ENCODE measurements around the gene CADPS.

Gene CADPS

DNA sequence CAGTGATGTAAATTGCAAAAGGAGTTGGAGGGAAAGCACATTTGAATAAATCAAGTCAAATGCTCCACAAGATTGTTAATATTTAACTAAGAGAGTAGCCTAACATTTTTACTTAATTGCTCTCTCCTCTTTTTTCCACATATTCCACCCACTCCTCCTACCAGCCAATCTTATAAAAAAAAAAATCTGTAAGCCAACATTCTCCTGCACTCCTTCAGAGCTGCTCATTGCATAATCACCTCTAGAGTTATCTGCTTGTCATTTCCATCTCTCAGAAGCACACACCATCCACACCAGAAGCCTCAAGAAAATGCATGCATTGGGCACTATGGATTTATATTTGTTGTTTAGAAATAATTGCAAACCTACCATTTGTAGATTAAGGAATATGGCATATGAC, 64.1 kb downstream of the CADPS start:
- DNase-seq (ENCODE audit: low spot score): no peak

DNA sequence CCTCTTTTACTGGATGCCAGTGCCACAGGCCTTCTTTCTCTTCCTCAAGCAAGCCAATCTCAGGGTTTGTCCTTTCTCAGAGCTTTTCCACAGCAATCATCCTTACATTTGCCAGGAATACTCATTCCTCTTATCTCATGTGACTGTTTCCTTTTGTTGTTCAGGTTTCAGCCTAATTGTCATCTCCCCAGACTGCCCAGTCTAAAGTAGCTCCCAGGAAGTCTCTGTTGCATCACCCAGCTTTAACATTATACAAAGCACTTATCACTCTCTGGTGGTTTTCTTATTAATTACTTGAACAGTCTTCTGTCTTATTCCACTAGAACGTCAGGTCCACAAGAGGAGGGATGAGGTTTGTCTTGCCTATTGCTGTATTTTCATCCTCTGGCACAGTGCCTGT, 65.8 kb downstream of the CADPS start:
- no peak for DNase-seq (ENCODE audit: low spot score)

DNA sequence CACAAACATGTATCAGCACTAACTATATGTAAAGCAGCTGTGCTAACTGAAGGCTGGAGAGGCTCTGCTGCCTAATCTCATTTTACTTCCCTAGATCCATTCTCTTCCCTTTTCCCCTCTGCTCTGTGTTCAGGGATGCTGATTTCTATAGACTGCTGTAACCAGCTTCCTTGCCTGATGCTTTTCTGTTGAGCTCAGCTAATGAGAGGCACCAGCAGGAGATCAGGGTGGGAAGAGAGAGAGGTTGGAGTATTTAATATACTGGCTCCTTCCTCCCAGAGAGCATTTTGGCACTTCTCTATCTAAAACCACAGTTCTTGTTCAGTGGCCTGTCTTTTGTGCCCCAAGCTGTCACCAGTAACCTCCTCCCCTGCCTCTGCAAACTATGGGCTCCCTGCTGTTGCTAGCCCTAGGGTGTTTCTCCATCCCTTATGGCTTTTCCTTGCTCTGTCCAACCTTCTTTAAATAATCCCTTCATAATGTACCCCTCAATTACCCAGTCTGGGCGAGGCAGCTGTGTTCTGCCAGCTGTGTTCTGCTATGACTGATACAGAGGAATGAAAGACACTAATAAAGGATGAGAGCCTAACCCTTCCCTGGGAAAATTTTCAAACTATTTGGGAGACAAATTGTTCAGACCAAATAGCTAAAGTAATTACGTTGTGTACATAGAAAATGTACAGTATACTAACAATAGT, 69.5 kb downstream of the CADPS start:
- DNase-seq (ENCODE audit: low spot score): no peak

DNA sequence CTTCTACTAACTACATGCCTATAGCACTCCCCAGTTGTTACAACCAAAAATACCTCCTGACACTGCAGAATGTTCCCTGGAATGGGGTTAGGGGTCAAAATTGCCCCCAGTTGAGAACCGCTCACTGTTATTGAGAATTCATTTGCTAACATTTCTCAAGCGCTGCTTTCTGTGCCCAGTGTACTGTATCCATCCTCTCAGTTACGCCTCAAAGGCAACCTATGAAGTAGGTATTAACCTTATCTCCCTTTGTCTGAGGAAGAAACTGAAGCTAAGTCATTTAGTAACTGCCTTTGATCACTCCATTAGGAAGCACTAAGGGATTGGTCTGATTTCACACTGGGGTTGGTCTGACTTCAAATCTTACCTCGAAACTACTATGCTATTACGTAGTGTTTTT, 70.1 kb downstream of the CADPS start:
- DNase-seq (ENCODE audit: low spot score): no peak

DNA sequence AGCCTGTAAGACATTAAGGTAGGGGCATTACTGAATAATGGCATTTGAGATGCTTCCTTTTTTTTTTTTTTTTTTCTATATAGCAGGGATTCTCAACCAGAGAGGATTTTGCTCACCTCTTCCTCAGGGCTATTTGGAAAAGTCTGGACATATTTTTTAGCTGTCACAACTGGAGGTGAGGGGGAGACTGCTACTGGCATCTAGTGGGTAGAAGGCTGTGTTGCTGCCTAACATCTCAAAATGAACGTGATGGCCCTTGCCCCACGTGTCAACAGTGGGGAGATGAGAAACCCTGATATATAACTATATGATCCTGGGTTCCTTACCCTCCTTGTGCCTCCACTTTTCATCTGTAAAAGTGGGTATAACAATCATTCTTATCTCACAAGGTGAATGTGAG, 71.9 kb downstream of the CADPS start:
- no peak for DNase-seq (ENCODE audit: low spot score)

DNA sequence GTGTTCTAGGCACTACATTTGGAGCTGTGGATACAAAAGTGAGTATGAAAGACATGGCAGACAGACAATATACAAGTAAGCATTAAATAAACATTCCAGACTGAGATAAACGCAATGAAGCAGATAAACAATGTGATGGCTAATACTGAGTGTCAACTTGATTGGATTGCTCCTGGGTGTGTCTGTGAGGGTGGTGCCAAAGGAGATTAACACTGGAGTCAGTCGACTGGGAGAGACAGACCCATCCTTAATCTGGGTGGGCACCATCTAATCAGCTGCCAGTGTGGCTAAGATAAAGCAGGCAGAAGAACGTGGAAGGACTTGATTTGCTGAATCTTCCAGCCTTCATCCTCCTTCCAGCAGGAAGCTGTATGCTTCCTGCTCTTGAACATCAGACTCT, 77.2 kb downstream of the CADPS start:
- peak; percentile 53 for DNase-seq (ENCODE audit: low spot score)

DNA sequence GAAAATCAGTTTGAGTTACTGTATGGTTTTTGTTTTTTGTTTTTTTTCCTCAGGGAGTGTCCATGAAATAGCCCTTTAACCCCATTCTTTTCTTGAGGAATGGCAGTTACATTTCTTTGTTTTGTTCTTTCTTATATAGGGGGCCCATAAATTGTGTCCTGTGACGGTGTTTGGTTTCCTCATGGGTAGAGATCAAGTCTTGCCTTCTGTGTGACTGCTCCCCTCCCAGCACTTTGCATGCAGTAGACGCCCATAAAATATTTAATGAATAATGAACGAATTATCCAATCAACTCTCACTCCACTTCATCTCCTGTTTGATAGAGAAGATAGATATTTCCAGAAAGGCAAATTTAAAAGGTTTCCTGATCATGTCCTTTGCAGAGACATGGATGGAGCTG, 78.1 kb downstream of the CADPS start:
- no peak for DNase-seq (ENCODE audit: low spot score)

DNA sequence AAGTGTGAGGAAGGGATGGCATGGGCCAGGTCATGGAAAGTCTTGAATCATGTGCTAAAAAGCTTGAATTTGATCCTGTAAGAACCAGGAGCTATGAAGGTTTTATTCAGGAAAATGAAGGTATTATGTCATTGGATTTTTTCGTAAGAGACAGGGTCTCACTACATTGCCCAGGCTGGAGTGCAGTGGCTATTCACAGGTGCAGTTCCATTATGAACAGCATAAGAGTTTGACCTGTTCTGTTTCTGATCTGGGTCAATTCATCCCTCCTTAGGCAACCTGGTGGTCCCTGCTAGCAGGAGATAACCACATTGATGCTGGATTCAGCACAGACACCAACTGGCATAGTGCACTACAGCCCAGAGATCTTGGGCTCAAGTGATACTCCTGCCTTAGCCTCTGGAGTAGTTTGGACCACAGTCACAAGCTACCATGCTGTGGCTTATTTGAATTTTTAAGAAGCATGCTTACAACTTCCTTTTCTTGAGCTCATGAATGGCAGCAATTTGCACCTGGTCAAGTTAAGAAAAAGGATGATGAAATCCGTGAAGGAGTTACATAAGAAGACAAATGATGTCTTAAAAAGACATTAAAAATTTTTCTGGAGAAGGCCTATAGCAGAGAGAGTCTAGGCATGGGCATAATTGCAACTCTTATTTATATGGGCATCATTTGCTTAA, 79.1 kb downstream of the CADPS start:
- no peak for DNase-seq (ENCODE audit: low spot score)

DNA sequence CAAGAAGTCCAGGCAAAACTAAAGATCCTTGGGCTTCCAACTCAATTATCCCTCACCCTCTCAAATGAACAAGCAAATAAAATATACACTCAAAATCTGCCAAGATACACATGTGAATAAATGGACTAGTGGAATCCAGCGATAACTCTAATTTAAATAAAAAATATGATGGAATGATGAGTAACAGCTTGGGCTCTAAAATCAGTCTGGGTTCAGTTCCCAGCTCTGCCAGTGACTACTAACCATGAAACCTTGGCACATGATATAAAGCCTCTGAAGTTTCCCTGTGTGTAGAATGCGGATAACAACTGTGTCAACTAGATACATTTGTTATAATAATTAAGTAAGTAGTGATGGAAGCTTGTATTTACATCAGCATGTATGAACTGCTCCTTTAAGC, 81.3 kb downstream of the CADPS start:
- DNase-seq (ENCODE audit: low spot score): no peak

DNA sequence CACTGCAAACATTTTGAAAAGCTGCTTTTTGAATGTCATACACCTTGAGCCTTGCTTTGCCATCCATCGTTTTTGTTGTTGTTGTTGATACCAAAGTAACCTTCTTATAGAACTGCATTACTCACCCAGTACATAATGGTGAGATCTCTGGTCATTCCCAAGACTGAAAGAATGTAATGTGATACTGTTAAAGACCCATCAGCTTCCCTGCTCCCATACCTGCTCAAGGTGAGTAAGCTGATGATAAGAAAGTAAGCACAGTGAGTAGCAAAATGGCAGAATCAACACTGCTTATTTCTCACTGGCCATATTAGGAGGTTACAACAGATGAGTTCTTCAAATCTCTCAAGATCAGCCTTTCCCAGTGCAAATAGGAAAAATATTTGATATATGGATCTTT, 89.8 kb downstream of the CADPS start:
- DNase-seq (ENCODE audit: low spot score): no peak

DNA sequence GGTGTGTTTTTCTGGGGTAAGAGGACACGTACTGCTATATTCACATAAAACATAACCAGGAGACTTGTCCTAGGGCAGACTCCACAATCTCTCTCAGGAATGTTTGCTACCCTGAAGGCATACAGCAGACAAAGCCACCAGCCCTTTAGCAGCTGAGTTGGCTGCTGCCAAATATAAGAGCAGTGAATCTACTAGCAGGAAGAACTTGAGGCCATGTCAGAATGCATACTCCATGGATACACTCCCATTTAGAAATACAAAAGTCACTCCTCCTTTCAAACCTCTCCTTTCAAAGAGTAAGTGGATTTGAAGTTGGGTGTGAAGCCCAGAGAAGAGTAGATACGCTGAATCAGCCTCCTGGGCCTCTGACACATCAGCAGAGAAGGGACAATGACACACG, 94.1 kb downstream of the CADPS start:
- DNase-seq (ENCODE audit: low spot score): no peak

DNA sequence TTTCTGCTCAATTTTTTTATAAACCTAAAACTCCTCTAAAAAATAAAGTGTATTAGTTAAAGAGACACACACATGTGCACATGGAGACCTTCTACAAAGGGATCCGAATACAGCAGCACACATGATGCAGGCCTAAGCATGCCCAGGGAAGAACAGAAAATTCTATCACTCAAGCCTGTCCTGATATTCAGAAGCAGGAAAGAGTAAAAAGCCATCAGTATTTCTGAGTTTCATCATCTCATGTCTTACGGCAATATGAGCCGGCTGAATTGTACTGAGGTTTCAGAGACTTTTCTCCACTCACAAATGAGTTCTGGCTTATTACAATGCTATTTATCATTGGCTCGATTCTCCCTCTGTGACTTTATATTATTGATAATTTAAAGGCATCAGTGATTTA, 97.5 kb downstream of the CADPS start:
- DNase-seq (ENCODE audit: low spot score): no peak

DNA sequence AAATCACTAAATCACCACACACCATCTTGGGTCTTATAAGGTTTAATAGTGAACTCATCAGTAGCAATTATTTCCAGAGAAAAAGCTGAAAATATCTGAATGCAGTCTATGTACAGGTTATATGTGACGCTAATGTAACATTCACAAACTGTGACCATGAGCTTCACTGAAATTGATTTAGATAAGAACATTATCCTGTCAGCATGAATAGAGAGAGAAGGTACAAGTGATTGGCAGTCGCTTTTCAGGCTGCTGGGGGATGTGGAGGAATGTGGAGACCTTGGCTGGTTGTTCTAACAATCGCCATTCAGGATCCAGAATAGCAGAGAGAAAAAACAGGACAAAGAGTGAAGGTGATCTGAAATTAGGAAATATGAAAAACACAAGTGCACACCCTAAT, 98.1 kb downstream of the CADPS start:
- no peak for DNase-seq (ENCODE audit: low spot score)

DNA sequence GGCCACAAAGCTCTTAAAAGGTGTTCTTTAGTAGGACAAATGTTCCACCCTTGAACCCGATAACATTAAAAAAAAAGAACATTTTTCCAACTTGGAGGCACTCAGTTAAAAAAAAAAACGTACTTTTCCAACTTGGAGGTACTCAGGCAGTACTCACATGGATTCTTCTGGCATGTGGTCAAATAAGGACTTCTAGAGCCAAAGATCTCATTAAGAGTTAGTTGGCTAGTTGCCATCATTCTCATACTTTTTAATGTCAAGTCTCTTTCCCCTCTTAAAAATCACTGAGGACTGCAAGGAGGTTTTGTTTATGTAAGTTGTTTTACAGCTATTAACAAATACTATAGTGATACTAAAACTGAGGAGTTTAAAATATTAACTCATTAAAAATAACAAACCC, 101.0 kb downstream of the CADPS start:
- no peak for DNase-seq (ENCODE audit: low spot score)

DNA sequence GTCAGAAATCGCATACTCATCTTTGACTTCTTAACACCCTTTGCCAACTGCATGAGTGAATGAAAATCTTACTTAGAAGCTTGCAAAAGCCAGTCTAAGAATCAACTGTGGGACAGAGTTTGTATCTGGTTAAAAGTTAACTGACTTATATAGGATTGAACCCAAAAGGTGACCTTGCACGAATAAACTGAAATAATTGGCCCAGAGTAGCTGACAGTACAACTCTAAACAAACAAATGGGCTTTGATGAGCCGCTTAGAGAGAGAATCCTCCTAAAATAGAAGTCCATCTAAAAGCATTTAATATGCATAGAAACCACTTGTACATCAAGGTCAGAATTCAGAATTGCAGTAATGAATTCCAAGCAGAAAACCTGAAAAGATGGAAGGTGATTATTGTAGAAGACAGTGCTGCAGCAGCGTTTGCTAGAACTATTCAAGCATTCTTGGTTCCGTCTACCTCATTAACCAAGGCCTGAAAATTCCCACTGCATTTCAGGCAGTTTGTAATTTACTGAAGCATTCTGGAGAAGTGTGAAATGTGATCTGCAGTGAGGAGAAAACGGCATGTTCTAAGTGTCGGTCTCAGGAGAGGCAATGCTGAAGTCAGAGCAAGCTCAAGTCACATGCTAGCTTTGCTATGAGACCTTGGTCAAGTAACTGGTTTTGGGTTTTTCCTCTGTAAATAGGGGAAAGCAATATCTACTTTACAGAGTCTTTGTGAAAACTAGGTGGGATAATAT, 103.7 kb downstream of the CADPS start:
- DNase-seq (ENCODE audit: low spot score): no peak

DNA sequence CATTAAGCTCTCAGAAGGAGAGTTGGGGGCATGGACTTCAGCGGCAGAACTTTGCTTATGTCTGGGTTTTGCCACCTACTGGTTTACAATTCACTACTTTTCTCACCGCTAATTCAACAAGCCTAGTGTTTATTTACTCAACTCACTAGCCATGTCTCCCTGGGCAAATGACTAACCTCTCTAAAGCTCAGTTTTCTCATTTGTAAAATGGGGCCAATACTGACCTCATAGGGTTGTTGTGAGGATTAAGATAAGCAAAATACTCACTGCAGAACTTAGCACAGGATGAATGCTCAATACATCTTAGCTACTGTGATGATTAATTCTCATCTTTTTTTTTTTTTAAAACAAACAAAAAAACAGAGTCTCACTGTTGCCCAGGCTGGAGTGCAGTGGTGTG, 106.3 kb downstream of the CADPS start:
- DNase-seq (ENCODE audit: low spot score): no peak

DNA sequence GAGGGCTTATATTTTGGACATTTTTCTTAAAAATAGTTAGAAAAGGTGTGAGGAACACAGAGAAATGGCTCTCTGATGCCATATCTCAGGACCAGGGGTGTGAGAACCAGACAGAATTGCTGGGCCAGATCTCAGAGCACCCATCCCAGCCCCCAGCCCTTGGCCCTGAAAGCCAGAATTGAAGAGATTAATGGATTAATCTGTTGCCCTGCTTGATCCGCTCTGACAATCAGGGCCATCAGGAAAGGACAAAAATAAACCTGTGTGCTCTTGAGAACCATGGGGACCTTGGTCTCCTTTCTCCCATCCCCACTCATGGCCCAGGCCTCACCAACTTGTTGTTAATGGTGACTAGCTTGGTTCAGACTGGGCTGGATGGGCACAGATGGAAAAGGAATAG, 113.5 kb downstream of the CADPS start:
- DNase-seq (ENCODE audit: low spot score): peak; percentile 70

DNA sequence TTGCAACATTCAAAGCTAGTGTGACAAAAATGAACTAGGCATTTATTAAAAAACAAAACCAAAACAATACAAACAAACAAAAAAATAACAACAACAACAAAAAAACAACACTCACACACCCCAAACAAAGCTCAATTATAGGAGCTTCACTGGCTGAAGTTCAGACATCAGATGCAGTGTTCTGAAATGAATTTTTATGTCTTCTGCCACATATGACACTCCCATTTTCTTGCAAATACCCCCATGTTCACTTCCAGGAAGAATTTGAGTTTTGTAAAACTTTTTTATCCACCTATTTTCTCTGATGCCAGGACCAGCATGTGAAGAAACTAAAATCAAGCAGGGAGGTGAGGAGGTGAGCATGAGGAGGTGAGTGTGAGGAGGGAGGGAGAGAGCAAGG, 113.9 kb downstream of the CADPS start:
- no peak for DNase-seq (ENCODE audit: low spot score)

DNA sequence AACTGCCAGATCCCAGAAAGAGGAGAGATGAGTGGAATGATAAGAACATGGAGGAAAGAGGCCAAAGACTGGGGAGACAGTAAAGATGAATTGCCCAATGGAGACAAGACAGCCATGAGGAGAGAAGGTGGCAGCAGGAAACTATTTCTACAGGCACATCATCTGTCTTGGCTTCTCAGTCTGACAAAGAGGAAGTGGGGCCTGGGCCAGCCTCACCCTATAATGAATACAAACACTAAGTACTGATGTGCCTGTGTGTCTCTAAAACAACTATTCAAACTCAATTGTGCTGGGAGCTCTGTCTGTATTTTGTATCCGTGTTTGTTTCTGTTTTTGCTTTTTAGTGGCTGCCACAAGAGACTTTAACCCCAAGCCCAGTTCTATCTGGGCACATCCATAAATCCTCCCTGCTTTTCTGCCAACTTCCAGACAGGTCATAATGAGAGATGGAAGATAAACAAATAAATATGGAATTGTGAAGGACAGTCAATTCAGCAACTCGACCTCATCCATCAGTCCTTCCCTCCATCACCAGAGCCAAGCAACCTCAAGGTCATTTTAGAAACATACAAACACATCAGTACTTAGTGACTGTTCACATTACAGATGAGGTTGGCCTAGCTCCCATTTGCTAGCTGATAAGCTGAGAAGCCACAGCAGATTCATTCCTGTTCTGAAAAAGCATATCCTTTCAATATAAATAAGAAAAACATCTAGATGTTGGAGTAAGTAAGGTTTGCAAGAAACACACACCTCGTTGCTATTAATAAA, 116.7 kb downstream of the CADPS start:
- no peak for DNase-seq (ENCODE audit: low spot score)

DNA sequence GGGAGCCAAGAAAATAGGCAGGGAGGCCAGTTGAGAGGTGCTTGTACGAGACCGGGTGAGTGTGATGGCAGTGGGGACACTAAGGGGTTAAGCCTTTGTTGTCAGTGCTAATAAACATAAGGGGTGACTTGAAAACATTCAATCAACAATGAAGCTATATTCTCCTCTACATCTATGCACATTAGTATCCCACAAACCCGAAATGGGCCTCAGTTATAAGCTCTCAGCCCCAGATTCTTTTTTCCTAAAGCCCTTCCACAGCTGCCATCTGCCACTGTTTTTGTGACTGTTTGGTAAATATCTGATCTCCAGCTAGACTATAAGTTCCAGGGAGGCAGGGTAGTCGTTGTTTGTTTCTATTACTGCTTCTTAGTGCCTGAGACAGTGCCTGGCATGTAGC, 118.2 kb downstream of the CADPS start:
- DNase-seq (ENCODE audit: low spot score): peak; percentile 51

DNA sequence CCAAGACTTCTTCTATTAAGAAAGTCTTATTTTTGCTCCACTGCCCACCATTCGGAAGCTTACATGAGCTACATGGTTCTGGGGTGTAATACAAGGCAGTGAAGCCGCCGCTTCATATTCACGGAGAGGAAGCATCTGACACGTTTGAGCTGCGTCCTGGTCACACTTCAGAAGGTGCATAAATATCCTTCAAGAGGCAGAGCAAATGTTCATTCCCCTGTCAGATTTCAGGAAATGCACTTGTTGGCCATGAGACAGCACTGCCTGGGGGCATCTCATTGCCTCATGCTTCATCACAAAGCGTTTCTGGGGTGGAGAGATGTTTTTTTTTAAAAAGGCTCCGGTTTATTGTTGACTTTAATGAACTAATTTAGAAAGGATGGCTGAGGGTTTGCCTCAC, 119.9 kb downstream of the CADPS start:
- DNase-seq (ENCODE audit: low spot score): no peak

DNA sequence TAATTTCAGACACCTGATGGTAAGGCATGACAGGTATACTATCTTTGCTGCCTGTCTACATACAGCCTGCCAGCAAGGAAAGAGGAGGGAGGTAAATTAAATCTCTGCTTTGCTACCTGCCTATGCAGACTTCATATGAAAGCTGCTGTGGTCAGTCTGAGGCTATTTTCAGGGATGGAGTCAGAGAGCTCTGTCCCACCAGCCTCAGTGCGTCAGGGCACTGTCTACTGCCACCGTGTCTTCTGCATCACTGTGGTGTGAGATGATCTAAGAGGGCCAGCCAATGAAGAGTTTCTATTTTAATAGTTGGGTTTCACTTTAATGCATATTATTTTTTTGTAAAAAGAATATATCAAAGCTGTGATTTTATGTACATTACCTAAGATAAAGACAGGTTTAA, 125.6 kb downstream of the CADPS start:
- no peak for DNase-seq (ENCODE audit: low spot score)

DNA sequence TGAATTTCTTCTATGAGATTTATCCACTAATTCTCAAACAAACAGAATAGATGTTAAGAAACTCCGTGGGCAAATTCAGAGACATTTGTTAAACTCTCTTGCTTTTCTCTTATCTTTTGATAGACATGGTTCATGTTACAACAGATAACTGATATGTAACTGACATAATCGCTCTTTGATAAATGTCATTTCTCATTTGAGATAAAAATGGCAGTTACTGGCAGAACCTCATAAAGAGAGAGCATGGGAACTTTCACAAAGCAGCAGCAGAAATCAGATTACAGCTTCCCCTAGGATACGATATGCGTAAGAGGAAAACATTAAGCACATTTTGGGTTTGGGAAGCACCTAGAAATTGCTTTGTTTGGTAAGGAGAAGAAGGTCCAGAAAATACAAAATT, 126.1 kb downstream of the CADPS start:
- no peak for DNase-seq (ENCODE audit: low spot score)

All from D341Med (cell line).